EL (cell line): ENCODE measurements around the gene MOGAT1.
"Not testable (repeated sequence)": the region's sequence is repeated elsewhere in the genome, so short reads cannot be mapped to it uniquely, and the experiment has no call there.

Experiments used
- DNase-seq: peaks from one replicate; pipeline ENCODE4 v3.0.0-alpha.2; 2016

Gene MOGAT1

DNA sequence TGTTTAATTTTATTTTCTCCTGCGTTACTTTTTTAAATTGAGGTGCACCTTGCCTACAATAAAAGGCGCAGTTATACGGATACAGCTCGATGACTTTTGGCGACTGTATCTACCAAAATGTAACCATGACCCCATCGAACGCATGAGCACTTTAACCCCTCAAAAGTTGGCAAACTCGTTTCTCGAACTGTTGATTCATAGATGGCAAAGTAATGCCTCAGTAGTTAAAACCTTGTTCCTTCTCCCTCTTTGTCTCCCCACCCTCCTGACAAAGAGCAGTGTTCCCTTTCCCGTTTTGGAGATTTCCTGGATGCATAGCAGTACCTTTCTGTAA is 577 bp downstream of the MOGAT1 start:
- no peak for DNase-seq

DNA sequence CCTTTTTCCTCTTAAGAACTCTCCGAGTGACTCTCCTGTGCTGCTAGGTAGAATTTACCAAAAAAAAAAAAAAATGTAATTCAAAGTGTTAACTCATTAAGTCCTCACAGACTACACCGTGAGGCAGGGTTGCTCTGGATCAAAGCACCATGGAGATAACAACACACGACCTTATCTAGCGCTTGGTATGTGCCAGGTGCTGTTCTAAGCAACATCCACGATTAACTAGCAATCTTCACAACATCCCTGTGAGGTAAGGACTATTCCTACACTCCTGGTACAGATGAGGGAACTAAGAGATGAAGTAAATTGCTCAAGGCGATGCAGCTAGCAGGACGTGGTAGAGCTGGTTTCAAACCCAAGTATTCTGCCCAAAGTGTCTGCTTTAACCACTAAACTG is 1.8 kb downstream of the MOGAT1 start:
- no peak for DNase-seq

DNA sequence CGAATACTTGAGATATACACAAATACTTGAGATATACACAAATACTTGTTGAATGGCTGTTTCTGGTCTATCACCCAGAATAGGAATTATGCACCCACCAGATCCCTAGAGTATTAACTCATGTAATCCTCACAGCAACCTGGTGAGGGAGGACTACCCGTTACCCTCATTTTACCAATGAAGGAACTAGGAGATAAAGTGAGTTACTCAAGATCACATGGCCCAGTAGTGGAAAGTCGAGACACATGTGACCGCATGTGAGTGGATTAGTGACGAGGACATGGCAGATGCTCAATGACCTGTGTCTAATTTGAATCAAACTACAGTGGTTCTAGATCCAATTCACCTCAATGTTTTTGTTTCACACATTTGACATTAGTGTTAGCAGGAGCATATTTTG is 2.4 kb downstream of the MOGAT1 start:
- no peak for DNase-seq

DNA sequence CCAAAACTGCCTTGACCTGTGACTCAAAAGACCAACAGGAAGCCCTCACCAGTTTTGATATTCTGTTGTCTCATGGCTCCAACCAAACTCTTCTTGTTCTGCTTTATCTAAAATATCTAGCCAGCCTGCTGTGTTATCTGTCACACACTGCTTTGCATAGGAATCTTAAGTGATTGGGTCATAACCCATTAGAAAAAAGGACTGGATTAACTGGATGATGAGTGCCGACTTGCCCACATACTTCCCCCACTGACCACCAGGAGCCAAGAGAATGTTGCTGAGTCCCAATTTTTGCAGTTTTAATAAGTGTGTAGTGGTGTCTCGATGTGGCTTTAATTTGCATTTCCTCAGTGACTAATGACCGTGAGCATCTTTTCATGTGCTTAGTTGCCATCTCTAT is 6.5 kb downstream of the MOGAT1 start:
- no peak for DNase-seq

DNA sequence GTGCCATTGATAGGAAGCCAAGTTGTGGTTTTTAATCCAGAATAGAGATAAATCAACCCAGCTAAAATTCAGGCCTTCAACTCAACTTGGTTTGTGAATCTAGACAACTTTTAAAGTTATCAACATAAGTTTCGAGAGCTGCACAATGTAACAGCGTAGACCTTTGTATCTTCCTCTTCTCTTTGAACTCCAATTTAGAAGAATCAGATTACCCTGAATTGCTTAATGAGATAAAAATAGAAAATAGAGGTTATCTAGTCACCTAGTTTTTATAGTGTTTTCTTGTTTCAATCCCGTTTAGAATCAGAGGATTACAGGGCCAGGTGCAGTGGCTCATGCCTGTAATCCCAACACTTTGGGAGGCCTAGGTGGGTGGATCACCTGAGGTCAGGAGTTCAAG is 12.3 kb downstream of the MOGAT1 start:
- DNase-seq = no peak

DNA sequence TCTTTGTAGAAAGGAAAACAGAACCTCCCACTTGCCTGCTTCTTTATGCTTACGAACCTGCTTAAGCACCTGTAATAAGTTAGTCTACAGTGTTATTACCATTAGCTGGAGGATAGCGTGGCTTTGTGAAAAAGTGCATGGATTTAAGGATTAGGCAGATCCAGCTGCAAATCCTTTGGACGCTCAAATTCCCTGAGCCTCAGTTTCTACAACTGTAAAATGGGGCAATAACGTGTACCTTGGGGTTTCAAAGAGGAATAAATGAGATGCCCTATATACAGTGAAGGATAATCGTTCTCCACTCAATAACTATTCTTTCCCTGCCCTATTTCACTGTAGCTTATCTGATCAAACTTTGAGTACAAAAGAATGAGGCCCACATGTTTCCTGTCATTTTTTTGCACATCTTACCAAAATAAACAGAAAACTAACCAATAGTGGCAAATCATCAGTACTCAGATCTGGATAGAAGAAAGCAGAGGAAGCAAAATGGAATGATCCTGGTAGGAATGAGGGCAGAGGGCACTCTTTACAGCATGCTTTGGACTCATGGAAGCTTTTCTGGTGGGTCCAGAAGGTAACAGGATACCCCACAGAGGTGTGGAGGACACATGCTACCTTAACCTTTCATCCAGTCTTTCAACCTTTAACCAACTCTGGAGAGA is 14.8 kb downstream of the MOGAT1 start:
- DNase-seq = no peak

DNA sequence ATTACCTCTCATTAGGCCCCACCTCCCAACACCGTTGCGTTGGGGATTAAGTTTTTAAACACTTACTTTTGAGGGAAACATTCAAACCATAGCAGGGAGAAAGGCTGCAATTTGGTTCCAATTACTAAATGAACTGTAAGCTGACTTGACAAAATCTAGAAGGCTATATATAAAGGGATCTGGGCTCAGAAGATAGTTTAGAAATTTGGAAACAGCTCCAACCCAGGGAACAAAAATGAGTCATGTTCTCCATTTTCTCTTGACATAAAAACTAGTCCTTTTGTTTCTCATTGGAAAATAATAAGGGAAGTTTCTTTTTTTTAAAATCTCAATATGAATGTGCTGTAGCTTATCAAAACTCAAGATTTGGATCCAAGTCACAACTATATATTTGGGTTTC is 17.5 kb downstream of the MOGAT1 start:
- DNase-seq = no peak

DNA sequence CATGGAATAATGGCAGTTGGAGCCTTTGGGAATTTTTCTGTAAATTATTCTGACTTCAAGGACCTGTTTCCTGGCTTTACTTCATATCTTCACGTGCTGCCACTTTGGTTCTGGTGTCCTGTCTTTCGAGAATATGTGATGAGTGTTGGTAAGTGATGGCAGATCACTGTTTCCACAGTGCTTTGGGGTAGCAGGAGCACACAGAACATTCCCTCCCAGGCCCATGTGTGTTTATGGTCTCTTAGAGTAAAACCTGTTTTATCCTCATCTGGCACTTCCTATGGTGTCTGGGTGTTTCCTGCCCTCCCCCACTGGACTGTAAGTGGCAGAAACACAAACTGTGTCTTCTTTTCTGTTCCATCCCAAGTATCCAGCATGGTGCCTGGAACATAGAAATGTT is 17.9 kb downstream of the MOGAT1 start:
- DNase-seq = no peak

DNA sequence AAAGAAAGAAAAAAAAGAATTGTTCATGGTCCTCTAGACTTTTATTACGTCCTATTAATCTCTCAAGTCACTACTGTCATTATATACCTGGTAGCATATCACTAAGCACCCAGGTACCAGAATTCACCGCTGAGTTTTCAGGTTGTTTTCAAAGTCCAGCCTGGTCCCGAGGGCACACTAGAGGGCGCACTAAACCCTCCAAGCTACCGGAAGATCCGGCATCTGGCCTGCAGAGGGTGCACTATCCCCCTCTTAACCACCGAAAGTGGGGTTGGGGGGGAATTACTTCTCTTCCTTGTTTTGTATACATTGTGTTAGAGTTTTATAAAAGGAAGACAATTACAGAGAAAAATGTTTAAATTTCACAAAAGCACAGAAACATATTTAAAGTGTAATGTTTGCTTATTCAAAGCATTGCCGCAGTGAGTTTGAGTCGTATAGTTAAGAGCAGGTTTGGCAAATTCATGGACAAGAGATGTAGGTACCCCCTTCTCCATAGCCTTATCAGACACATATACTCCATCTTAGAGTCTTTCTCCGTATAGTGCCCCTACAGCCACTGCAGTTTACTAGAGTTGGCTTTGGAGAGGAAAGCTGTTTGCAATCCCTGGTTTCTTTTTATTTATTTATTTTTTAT is 19.2 kb downstream of the MOGAT1 start:
- peak; percentile 76 for DNase-seq

DNA sequence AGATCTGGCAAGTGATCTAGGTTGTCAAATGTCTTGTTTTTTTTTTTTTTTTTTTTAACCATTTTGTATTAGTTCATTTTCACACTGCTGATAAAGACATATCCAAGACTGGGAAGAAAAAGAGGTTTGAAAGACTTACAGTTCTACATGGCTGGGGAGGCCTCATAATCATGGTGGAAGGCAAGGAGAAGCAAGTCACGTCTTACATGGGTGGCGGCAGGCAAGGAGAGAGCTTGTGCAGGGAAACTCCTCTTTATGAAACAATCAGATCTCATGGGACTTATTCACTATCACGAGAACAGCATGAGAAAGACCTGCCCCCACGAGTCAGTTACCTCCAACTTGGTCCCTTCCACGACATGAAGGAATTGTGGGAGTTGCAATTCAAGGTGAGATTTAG is 22.0 kb downstream of the MOGAT1 start:
- not testable (repeated sequence) for DNase-seq

DNA sequence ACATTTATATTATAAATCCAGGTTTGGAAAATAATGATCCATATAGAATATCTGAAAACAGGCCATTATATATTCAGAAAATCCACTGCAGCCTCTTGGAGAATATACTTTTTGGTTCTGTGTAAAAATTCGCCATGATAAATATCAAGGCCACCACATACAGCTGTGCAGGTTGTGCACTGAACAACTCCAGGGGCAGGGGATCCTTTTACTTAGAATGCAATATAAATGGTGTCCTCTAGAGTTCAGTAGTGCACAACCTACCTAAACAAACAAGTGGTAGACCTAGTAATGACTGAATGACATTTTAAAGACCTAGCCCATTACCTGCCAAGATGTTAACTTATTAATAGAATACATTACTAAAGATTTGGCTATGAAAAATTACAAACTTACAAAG is 22.4 kb downstream of the MOGAT1 start:
- peak; percentile 28 for DNase-seq

DNA sequence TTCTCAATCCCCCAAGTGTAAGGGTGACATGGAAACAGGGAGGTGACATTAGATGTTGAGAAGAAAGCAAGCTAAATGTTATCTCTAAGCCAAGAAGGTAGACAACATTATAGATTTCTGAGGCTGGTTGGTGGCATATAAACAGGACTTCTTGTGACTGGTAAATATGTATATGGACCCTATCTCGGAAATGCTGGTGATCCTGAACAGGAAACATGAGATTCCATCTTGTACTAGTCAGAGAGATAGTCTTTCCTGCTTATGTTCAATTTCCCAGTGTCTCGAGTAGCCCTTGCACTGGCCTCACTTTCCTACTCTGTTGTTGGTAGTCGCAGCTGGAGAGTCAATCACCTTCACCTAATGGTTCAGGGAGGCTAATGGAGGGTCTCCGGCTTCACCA is 26.8 kb downstream of the MOGAT1 start:
- DNase-seq = no peak

DNA sequence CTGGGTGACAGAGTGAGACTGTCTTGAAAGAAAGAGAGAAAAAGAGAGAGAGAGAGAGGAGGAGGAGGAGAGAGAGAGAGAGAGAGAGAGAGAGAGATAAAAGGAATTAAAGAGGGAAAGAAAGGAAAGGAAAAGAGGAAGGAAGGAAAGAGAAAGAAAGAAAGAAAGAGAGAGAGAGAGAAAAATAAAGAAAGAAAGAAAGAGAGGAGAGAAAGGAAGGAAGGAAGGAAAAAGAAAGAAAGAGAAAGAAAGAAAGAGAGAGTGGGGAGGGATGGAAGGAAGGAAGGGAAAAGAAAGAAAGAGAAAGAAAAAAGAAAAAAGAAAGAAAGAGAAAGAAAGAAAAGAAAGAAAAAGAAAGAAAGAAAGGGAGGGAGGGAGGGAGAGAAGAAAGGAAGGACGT is 29.8 kb downstream of the MOGAT1 start:
- DNase-seq = no peak

DNA sequence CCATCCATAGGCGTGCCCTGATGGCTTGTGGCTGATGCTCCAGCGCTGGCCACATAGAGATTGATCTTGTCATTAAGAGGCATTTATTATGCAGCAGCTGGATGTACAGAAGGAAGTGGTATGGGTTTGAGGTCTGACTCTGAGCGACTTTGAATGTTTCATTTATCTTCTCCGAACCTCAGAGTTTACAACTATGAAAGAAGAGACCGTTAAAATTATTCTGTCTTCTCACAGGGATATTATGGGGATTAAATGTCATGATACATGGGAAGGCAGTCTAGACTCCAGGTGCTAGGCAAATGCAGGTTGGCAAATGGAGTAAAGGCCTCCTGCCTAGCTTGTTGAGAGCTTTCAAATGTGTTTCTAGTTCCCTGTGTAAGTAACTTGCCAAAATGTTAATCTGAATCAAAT is 30.3 kb downstream of the MOGAT1 start:
- DNase-seq = no peak

DNA sequence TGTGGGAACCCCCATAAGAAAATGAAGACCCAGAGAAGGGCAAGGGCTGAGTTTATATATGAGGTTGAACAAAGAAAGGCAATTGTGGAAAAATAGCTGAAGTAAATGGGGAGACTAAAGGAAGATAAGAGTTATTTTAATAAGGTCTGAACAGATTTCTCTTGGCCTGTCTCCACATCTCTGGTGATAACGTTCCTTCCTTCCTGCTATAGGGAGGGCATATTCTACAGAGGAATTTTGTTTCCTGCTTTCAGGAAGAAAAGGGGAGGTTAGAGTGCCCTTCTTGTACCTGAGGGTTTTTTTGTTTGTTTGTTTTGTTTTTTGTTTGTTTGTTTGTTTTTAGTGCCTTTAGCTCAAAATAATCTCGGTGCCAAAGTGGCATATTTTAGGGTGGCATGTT is 31.6 kb downstream of the MOGAT1 start:
- no peak for DNase-seq

DNA sequence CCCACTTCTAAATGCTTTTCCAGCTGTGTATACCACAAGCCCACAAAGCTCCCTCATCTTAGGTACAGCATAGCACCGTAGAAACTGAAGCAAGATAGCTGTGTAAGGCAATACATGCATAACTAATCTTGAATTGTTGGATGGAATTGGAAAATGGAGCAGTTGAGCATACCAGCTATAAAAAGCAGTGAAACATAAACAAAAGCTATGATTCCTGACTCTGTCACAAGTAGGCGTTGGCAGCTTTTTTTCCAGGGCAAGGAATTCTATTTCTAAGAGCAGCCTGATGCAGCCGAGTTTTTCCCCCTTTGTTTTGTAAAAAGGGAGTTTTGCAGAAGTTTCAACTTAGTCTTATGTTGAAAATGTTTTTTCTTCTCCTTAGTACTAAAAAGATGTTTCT is 32.4 kb downstream of the MOGAT1 start:
- peak; percentile 42 for DNase-seq

DNA sequence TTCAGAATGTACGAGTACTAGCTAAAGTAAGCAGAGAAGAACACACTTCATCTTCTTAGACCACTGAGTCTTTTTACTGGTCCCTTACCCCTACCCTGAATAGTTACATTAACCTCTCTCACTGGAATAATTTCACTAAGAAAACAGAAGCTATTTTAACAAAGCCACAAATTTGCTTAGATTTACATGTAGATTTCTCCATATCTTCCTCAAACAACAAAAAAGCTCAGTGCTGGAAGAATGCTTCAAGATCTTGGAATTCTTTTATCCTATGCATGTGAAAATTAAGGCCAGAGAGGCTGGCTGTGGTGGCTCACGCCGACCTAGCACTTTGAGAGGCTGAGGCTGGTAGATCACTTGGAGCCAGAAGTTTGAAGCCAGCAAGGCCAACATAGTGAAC is 35.2 kb downstream of the MOGAT1 start:
- no peak for DNase-seq

DNA sequence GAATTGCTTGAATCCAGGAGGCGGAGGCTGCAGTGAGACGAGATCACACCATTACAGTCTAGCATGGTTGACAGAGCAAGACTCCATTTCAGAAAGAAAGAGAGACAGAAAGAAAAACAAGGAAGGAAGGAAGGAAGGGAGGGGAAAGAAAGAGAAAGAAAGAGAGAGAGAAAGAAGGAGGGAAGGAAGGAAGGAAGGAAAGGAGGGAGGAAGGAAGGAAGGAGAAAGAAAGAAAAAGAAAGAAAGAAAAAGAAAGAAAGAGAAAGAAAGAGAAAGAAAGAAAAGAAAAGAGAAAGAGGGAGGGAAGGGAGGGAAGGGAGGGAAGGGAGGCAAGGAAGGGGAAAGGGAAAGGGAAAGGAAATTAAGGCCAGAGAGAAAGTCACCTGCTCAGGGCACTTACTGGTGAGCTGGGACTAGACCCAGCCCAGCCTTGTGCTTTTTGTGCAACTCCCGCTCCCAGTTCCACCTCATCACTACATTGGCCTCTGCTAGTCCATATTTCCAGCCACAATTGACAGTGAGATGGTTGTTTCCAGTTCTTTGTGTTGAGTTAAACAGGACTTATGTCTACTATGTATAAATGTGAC is 35.7 kb downstream of the MOGAT1 start:
- DNase-seq = no peak

DNA sequence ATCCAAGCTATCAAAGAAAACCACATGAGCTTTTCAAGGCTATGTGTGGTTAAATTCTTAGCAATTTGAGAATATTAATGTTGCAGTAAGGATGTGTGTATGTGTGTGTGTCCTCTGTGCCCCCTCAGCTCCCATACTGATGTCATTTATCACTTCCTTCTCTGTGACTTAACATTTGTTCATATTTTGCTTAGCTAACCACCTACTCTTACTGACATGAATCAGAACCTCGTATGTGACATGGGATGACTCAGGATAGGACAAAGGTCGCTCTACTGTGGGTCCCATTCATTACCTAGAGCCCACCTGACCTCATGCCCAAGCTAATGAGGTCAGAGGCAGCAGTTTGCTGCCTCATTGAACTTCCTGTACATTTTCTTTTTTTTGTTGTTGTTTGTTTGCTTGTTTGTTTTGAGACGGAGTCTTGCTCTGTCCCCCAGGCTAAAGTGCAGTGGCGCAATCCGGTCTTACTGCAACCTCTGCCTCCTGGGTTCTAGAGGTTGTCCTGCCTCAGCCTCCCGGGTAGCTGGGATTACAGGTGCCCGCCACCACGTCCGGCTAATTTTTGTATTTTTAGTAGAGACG is 36.3 kb downstream of the MOGAT1 start:
- DNase-seq = peak; percentile 67

DNA sequence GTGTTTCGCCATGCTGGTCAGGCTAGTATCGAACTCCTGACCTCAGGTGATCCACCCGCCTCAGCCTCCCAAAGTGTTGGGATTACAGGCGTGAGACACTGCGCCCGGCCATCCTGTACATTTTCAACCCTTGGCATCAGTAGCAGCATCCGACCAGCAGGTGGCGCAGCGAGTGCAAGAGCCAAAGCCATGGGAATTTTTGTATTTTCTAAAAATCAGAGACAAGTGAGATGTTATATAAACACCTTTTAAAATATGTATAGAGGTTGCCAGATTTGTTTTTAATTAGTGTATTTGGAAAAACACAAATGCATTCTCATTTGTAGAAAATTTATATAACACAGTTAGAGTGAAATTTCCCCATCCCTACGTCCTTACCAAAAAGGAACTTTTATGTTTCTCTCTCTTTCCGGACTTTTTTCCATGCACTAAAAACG is 36.8 kb downstream of the MOGAT1 start:
- DNase-seq = peak; percentile 74

DNA sequence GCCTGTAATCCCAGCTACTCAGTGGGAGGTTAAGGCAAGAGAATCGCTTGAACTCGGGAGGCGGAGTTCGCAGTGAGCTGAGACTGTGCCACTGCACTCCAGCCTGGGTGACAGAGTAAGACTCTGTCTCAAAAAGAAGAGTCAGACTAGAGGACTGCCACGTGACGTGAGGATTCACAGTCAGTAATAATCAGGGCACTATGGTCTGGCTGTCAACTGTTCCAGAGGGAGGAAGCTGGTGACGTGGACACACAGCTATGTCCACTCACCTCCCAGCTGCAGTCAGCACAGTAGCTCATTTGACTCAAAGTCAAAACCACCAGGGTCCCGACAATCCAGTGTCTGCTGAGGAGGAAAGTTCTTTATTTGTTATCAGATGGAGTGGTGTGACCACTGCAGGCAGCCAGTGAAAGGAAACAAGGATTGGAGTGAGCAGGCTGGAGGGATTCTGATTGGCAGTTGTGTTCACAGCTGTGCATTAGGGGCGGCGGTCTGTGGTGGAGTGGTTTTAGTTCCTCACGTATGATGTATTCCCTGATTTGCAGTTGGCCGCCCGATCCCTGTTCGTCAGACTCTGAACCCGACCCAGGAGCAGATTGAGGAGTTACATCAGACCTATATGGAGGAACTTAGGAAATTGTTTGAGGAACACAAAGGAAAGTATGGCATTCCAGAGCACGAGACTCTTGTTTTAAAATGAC is 37.9 kb downstream of the MOGAT1 start:
- DNase-seq = peak; percentile 94

DNA sequence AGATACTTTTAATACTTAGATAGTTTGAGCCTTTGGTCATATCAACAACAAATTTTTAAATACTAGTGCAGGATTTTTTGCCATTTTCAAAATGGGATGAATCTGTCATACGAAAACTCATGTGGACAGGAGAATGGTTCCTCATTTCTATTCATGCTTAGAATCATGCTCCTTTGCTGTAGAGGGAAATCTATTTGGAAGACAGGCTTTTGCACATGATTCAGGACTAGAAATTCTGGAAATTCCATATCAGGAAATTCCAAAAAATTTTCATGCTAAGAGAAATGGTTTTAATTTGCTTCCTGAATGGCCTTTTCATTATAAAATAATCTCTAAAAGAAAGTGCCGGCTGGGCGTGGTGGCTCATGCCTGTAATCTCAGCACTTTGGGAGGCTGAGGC is 39.3 kb downstream of the MOGAT1 start:
- DNase-seq = no peak

DNA sequence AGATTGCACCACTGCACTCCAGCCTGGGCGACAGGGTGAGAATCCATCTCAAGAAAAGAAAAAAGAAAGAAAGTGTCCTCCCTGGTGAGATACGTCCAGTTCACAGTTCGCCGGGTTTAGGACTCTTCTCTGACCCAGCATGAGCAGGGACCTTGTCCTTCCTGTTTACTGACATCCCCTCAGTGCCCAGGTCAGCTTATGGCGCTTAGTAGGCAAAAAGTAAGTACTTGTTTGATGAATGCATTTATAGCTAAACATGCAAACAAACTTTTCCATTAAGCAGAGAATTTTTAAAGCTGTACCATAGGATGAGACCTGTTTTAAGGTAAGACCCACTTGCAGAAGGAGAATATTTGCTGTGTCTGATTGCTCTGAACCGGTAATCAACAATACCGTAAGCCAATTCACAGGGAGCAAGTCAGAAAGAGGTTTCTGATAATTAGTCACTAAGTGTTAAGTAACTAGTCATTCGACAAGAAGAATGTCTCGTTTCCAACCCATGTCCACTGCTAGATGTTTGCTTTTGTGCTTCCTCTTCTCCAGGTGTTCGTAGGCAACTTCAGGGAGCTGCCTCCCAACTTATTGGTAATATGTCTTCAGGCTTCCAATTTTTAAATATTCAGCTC is 40.0 kb downstream of the MOGAT1 start:
- DNase-seq = no peak
